ENCODE measurements around the gene GMPR2.

The GMPR2 gene

GRCh38 chr14:24233538-24233866 lies 773 bp downstream of the GMPR2 start:
- Histone ChIP-seq H3K9me3 (ENCODE audit: severe bottlenecking) (no peaks in the 10 kb centered on the region), H3K27ac (no peak overlapping the region), H3K27me3 (ENCODE audit: insufficient read depth, low read depth, severe bottlenecking) (no peaks in the 10 kb centered on the region), H3K36me3 (peaks cover 36% of the 10 kb centered on the region), H3K4me3 (ENCODE audit: low read depth, low read length) (peak overlapping the region; percentile 71)
- DNase-seq = no peak
- TF ChIP-seq CTCF (IDR thresholded peaks at IDR 0.05; ENCODE audit: low read depth, low read length) = no peak

- Histone ChIP-seq H3K9me3 (ENCODE audit: severe bottlenecking) (no peaks in the 10 kb centered on the region), H3K4me3 (ENCODE audit: low read depth, low read length) (no peak overlapping the region), H3K27ac (no peak overlapping the region), H3K27me3 (ENCODE audit: insufficient read depth, low read depth, severe bottlenecking) (no peaks in the 10 kb centered on the region), H3K36me3 (peaks cover 44% of the 10 kb centered on the region)
- no peak for TF ChIP-seq CTCF (IDR thresholded peaks at IDR 0.05; ENCODE audit: low read depth, low read length)
- DNase-seq = no peak
Measured at GRCh38 chr14:24234095-24235005, 1.6 kb downstream of the GMPR2 start.

GRCh38 chr14:24235804-24236688 lies 3.3 kb downstream of the GMPR2 start:
- no peaks in the 10 kb centered on the region for H3K9me3 ChIP-seq (ENCODE audit: severe bottlenecking)
- H3K27ac ChIP-seq = no peak overlapping the region
- H3K36me3 ChIP-seq = peaks cover 61% of the 10 kb centered on the region
- no peaks in the 10 kb centered on the region for H3K27me3 ChIP-seq (ENCODE audit: insufficient read depth, low read depth, severe bottlenecking)
- no peak overlapping the region for H3K4me3 ChIP-seq (ENCODE audit: low read depth, low read length)
- no peak for DNase-seq
- no peak for TF ChIP-seq CTCF (IDR thresholded peaks at IDR 0.05; ENCODE audit: low read depth, low read length)

GRCh38 chr14:24236689-24237462 lies 4.1 kb downstream of the GMPR2 start:
- Histone ChIP-seq H3K27me3 (ENCODE audit: insufficient read depth, low read depth, severe bottlenecking) (no peaks in the 10 kb centered on the region), H3K36me3 (peaks cover 64% of the 10 kb centered on the region), H3K4me3 (ENCODE audit: low read depth, low read length) (no peak overlapping the region), H3K27ac (no peak overlapping the region), H3K9me3 (ENCODE audit: severe bottlenecking) (no peaks in the 10 kb centered on the region)
- DNase-seq = no peak
- TF ChIP-seq CTCF (IDR thresholded peaks at IDR 0.05; ENCODE audit: low read depth, low read length) = no peak

- H3K9me3 ChIP-seq (ENCODE audit: severe bottlenecking) = no peaks in the 10 kb centered on the region
- DNase-seq = no peak
- H3K27ac ChIP-seq = no peak overlapping the region
- no peaks in the 10 kb centered on the region for H3K27me3 ChIP-seq (ENCODE audit: insufficient read depth, low read depth, severe bottlenecking)
- H3K4me3 ChIP-seq (ENCODE audit: low read depth, low read length) = no peak overlapping the region
- peaks cover 64% of the 10 kb centered on the region for H3K36me3 ChIP-seq
- TF ChIP-seq CTCF (IDR thresholded peaks at IDR 0.05; ENCODE audit: low read depth, low read length) = no peak
Measured at GRCh38 chr14:24237463-24237955, 4.8 kb downstream of the GMPR2 start.

All from WERI-Rb-1 (cell line).